GM21723 (cell line): Measurements from ENCODE around the gene SRGAP3.
"Not testable (repeated sequence)": the region's sequence is repeated elsewhere in the genome, so short reads cannot be mapped to it uniquely, and the experiment has no call there.

ENCODE experiments used
- ATAC-seq: cut with Tn5 transposase; IDR thresholded peaks from one replicate; pipeline ENCODE4 v1.9.1; 2021; ENCODE audit warnings: mild to moderate bottlenecking, moderate library complexity; ENCODE audit not compliant: unreplicated experiment

Gene SRGAP3

DNA sequence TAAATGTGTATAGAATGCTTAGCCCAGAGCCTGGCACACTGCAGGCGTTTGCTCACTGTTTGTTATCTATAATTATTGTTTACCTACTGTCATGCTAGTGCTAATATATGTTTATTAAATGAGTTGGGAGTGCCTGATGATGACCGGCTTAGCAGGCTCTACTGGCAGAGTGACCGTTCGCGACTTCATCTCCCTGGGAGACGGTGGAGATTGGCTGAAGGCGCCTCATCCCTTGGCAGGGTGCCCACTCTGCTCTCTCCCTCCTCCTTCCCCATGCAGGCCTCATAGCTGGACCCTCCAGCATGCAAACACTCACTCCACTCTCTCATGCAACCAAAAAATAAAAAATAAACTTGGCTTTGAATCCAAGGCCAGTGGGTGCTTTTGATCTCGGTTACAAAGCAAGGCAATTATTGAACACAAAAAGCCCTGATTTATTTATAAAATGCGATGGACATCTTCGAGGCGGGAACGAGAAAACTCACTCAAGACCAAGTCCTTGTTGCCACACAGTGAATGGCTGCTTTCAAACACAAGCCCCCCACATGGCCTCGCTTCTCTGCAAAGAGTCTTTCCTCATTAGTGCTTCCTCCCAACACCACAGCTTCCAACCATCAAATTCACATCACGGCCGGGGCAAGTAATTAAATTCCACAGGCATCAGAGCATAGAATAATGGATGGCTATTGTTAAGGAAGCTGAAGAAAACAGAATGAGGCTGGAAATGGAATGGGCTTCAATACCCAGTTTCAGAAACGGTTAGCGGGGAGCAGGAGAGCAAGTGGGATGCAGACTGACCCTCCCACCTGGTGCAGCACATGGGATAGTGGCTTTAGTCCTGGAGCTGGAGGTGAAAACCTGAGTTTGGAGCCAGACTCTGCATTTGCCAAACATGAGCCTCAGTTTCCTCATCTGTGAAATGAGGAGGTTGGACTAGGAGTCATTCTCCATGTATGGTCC lies 150.4 kb downstream of the SRGAP3 start:
- no peak for ATAC-seq

DNA sequence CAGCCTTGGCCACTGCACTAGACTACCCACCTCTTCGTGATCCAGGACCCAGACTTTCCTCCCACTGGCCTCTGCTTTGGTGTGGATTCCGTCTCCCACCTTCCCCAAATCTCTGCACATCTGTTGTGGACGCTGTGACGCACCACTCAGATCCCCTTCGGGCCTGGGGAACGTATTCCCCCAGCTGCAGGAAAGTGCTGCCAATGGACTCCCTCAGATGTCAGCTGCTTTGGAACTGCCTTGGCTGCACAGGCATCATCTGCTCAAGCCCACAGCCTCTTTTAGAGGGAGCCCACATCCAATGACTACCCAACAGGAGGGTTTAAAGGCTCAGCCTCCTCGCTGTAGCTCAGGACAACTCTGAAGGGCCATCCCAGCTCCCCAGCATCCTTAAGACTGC lies 152.0 kb downstream of the SRGAP3 start:
- ATAC-seq: no peak

DNA sequence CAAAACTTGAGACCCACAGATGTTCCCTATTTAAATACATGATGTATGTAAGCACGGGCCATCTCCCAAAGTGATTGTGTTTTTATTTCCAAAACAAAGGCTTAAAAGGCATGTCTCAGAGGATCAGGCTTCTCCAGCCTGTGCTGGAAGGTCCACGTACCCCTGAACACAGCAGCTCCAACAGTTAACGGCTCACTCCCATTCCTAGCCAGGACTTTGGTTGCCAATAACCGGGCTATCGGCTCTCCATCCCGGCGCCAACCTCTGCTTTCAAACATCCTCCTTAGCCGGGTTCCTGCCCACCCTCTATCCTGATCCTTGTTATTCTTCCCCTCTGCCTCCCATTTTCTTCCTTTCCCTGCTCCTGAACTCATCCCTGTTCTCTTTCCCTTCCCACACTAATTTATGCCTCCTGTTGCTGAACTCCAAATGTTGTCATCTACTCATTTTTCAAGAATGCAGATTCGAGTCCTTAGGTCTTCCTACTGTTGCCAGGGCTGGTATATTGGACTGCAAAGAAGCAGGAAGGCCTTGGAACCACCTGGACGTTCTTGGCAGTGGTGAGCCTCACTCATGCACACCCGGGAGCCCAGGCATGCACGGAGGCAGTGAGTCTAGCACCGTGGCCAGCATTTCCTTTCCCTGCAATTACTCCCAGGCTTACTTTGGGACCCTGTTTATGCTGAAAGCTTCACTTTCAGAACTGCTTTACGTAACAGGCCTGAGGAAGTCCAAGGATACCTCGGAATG lies 157.8 kb downstream of the SRGAP3 start:
- no peak for ATAC-seq

DNA sequence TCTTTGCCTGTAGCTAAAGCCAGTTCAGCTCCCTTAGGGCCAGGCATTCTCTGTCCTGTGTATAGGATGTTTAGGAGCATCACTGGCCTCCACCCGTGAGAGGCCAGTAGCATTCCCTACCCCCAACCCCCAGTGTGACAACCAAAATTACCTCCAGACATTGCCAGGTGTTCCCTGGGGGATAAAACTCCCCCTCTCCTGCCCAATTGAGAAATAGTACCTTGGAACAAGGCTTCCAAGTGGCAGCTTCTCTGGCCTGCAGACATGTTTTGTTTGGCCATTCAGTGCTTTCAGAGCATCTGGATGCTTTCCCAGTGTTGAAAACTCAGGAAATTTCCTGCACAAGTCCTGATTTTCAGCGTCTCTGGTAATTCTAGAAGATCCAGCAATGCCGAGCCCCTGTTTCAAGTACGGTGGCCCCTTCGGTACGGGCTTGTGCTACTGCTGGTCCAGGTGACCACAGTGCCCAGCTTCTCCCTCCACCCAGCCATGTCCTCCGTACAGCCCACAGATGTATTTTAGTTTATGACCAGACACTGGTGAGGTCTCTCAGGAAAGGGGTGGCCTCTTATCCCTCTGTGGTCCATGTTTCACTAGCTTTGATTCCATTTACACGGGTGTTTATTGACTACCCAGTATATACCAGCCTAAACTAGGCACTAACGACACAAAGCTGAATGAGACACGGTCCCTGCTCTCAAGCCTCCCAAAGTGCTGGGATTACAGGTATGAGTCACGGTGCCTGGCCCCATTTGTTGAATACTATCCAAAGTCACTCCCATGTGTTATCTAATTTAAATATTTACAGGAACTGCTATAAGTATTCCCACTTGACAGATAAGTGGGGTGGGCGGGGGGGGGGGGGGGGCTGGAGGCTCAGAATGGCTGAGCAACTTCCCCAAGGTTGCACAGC lies 160.7 kb downstream of the SRGAP3 start:
- no peak for ATAC-seq

DNA sequence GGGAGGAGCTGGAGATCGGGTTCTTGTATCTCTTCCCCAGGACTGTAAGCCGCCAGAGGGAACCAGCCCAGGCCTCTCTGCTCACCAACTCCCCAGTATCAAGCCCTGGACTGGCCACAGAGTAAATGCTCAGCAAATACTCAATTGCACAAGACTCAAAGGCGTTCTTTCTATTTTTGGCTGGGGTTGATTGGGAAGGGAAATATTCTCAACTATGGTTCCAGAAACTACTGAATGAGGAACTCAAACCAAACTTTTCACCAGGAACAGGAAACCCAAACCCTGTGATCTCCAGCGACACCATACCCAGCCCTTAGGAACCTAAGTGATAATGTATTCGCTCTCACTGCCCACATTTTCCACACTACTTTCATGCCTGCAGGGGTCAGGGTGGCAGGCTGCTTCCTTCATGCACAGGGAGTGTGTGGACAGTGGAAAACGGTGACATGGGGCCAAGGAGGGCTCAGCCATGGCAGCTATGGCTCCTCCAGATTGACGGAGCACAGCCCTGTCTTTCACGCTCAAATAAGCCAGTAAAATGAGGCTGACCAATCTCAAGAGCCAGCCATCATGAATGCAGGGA lies 161.5 kb downstream of the SRGAP3 start:
- ATAC-seq: no peak

DNA sequence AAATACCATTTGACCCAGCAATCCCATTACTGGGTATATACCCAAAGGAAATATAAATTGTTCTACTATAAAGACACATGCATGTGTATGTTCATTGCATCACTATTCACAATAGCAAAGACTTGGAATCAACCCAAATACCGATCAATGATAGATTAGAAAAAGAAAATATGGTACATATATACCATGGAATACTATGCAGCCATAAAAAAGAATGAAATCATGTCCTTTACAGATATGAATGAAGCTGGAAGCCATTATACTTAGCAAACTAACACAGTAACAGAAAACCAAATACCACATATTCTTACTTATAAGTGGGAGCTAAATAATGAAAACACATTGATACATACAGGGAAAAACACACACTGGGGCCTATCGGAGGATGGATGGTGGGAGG lies 164.0 kb downstream of the SRGAP3 start:
- ATAC-seq: not testable (repeated sequence)

DNA sequence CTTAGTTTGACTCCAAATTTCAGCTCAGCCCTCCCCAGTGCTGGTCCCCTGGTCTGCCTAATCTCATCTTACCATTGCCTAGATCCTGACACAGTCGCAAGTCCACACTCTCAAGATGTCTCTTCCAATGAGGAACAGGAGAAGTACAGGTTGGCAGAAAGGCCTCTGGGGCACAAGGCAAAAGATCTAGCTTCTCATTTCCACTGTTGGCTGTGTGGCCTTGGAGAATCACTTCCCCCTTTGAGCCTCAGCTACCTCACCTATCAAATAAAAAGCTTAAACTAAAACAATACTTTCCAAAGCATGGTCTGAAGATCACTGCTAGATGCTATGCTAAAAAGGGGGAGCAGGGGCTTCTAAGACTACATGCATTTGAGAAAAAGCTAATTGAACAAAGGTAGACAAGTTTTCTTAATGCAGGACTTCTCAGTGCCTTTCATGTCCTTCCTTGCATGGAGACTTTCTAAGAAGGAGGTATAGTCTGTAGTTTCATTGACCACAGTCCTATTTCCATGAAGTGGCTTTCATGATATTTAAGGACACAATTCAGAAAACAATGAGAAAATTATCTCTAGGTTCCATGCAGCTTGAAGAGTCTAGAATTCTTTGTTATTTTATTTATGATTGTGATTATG lies 168.1 kb downstream of the SRGAP3 start:
- ATAC-seq: no peak

DNA sequence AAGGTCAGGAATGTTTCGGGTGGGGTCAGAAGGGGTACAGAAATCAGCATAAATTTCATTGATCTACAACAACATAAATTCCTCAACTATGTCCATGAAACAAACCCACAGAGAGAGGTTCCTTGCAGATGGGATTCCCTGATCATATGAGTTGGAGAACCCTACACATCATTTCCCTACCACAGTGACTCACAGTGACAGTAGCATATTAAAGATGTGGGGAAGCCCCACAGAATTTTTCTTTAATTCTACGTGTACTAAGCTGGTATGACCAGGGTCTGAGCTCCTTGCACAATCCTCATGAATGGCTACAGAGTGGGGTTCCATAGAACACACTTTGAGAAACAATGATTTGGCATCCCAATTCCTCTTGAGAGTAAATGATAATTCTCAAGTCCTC lies 169.3 kb downstream of the SRGAP3 start:
- ATAC-seq: no peak

DNA sequence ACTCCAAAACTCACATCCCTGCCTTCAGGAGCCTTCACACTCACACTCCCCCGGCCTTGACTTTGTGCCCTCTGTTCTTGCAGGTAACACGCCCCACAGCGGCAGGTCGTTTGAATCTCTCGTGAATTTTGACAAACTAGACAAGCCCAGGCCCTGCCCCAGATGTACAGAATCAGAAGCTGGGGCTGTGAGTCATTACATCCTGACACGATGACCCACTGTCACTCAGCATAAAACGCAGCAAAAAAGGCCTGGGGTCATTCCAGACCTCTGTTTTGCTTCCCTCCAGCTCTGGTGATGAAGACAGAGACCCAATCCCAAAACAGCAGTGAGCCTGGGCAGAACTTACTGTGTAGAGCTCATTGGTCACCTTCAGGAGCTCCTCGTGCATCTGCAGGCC lies 169.8 kb downstream of the SRGAP3 start:
- no peak for ATAC-seq

DNA sequence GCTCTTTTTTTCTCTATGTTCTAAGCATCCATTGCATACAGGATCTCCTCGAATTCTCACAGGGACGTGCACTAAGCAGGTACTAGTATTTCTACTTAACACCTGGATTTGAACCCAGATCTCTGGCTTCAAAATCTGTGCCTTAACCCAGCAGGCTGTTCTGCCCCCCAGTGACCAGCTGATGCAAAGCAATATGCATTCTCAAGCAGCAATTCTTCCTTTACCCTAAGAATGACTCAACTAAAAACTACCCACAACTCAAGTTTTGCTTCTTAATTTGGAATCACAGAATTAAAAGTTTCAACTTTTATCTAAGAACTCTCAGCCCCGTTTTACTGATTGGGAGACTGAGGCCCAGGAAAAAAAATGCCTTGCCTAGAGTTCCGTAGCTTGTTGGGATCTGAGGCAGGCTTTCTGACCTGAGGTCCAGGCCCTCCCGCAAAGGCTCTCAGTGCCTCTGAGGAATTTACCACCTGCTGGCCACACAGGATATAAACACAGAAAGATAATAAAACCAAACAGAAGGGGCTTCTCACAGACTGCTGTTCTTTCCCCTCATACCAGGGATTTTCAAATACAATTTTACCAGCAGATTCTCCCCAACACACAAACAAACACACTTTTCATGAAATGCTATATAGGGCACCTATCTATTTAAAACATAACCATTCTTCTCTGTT lies 170.7 kb downstream of the SRGAP3 start:
- no peak for ATAC-seq

DNA sequence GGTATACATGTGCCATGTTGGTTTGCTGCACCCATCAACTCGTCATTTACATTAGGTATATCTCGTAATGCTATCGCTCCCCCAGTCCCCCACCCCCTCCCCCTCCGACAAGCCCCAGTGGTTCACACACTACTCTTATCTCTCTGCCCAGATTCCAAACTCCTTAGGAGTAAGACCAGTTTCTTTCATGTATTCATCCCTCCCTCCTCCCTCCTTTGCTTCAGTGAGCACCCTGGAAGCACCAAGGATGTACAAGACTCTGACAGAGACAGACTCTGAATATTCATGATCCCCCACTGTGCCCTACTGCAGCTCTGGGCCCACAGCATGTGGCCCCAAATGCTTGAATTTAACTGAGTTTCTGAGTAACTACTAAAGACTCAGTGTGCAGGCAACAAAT lies 172.4 kb downstream of the SRGAP3 start:
- ATAC-seq: no peak

DNA sequence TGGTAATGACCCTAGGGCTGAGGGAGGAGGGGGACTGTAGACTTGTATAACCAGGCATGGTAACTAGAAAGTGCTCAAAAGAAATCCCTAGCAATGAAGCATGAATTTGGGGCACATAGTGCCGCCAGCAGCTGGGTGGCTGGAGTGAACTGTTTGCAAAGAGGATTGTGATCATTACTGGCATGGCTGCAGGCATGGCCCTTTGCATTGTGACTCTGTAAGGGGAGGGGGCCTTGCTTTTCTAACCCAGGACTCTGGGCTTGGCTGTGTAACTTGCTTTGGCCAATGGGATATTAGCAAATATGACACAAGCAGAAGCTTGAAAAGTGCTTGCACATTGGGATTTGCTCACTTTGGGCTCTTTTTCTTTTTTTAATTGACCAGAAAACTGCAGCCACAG lies 173.7 kb downstream of the SRGAP3 start:
- ATAC-seq: no peak

DNA sequence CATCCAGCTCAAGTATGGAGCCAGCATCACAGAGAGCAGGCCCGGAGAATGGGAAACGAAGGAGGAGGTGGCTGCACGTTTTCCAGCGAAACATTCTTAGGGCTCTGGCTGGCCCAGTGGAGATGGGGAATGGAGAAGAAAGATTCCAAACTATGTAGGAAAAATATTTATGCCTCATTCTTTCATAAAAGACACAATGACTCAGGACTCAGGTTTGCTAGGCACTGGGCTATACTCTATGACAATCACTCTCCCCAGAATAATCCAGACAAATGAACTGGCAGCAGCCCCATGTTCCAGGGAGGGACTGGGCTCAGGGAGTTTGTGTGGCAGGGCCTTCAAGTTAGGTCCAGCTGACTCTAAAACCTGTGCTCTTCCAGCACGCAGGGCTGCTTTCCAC lies 175.4 kb downstream of the SRGAP3 start:
- no peak for ATAC-seq

DNA sequence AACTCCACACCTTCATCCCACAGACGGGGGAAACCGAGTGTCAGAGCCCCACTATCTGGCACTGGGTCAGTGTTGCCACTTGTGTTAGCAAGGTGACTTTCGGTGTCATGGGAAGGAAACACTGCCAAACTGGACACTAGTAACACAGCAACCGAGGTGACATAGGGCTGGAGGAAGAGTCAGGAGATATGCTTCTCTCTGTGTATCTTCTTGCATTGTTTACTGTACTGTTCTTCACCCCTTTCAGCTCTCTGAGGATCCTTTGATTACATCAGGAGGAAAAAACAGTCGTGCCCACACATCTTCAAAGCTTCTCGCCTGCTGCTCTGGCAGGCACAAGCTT lies 176.8 kb downstream of the SRGAP3 start:
- ATAC-seq: no peak

DNA sequence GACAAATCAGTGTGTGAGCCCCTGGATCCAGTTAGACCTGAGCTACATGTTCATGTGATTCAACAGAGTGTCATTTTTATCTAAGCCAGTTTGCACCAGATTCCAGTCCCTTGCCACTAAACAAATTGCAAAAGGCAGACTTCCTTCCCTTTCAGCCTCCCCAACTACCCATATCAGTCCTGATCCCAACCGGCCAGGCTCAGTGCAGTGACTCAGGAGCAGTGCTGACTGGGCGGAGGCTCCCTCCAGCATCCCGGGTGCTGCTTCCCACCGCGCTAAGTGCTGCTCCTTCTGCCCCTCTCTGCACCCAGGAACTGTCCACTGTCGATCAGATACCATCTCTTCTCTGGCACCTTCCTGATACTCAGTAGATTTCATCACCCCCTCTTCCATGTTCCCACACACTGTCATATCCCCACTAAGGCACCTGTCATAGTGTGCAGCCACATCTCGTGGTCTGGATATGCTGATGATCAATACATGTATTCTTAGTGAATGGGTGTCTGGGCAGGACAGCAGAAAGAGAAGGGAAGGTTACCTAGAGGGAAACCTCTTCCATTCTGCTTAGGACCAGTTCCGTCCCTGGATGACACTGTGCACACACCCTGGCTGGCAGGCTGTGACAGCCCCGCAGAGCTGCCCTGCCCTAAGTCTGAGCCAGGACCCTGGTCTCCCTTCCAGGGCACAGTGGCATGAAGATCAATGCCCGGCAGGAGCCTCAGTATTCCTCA lies 177.3 kb downstream of the SRGAP3 start:
- ATAC-seq: no peak

DNA sequence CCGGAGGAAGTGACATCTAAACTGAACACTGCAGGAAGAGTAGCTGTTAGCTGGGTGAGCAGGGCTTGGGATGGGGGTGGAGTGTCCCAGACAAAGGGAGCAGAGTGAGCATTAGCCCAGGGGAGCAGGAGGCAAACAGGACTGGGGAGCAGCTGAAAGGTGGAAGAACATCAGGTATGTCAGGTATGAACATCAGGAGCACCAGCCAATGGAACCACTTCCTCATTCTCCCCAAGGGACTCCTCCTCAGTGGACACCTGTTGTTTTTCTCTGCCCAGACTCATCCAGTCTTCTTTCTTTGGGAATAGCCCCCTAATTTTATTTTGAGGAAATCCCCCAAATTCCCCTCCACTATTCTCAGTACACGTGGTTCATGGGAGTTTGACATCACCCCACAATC lies 178.5 kb downstream of the SRGAP3 start:
- no peak for ATAC-seq

DNA sequence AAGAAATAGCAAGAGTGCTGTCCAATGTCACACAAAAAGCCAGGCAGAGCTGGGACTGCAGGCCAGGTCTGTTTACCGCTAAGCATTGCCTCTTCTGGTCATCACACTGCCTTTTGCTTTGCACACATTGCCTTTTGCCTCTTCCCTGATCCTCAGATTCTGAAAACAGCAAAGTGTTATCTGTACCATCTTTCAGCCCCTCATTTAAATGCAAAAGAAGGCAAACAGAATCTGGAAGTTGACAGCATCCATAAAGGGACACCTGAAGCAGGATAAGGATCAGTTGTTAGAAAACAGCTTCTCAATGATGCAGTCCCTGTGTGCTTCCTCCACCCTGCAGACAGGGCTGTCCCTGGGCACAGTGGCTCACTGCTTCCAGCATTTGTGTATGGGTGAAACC lies 179.5 kb downstream of the SRGAP3 start:
- ATAC-seq: no peak

DNA sequence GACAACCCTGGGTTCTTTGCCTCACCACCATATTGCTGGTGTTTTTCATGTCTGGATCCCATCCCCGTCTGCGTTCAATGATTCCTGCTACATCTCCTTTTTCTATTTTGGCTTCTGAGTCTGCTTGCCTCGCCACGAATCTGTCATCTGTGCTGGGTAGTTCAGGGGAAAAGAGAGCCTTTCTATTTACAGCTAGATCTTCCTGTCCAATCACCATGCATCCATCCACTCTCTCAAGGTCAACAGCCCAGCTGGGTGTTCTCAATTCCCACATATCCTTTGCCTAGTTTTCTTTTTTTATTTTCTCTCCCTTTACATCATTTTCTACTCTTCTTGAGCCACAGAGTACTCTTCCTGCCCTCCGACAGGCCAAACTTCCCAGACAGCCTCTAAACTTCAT lies 181.4 kb downstream of the SRGAP3 start:
- ATAC-seq: no peak

DNA sequence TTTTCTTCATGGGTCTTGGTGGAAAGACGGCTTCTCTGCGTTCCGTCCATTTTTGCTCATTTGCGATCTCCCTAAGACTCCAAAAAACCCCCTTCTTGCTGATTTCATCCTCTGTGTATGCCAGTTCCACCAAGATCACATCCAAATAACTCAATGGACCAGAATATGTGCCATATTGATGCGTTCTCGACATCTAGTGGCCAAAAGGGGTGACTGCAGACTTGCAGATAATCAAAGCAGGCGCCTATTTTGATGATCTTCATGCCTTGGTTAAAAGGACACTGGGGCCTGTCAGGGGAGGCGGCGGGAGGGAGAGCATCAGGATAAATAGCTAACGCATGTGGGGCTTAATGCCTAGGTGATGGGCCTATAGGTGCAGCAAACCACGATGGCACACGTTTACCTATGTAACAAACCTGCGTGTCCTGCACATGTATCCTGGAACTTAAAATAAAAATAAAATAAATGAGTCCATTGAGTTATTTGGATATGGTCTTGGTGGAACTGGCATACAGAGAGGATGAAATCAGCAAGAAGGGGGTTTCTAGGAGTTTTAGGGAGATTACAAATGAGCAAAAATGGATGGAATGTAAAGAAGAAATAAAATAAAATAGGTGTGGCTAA lies 182.0 kb downstream of the SRGAP3 start:
- ATAC-seq: no peak
